Osteocyte (in vitro differentiated cells): ENCODE results near the gene HS3ST2. TPM values are rescaled to one million over a fixed set of nuclear protein-coding genes. Genes with fewer than 3 reads are reported as not detected.

ENCODE experiments used
- DNase-seq: peaks from one replicate; pipeline ENCODE4 v3.0.0; 2021; ENCODE audit warnings: mixed read lengths; ENCODE audit not compliant: unreplicated experiment; ENCODE audit errors: extremely low spot score
- H3K27ac Mint-ChIP-seq: one replicate; pipeline ENCODE4 v1.8.0; 2021; ENCODE audit warnings: mild to moderate bottlenecking, mixed read lengths; ENCODE audit not compliant: unreplicated experiment
- H3K27me3 Mint-ChIP-seq: one replicate; pipeline ENCODE4 v1.8.0; 2021; ENCODE audit warnings: mixed read lengths; ENCODE audit not compliant: unreplicated experiment
- H3K36me3 Mint-ChIP-seq: one replicate; pipeline ENCODE4 v1.8.0; 2021; ENCODE audit warnings: mixed read lengths; ENCODE audit not compliant: unreplicated experiment
- H3K4me1 Mint-ChIP-seq: one replicate; pipeline ENCODE4 v1.8.0; 2021; ENCODE audit warnings: mixed read lengths; ENCODE audit not compliant: unreplicated experiment
- H3K4me3 Mint-ChIP-seq: one replicate; pipeline ENCODE4 v1.8.0; 2021; ENCODE audit warnings: mild to moderate bottlenecking, moderate library complexity, mixed read lengths; ENCODE audit not compliant: unreplicated experiment
- H3K9me3 Mint-ChIP-seq: one replicate; pipeline ENCODE4 v1.8.0; 2021; ENCODE audit warnings: mixed read lengths; ENCODE audit not compliant: unreplicated experiment
- CTCF ChIP-seq: fragments of 200-600 bp; sonication (generic); IDR thresholded peaks from 2 replicates; pipeline ENCODE4 v1.5.0; 2021; ENCODE audit warnings: antibody characterized with exemption, mild to moderate bottlenecking, moderate library complexity
- total RNA-seq: library from RNA; stranded (reverse); gene quantifications from 2 replicates; pipeline ENCODE4 v1.2.1, GENCODE V29; 2021

HS3ST2 gene
- total RNA-seq, 1 donor from 2014 or later = not detected

- Mint-ChIP-seq H3K27ac (no peak overlapping the region), H3K4me3 (no peak overlapping the region), H3K9me3 (no peaks in the 10 kb centered on the region), H3K27me3 (no peaks in the 10 kb centered on the region), H3K4me1 (no peaks in the 10 kb centered on the region), H3K36me3 (no peaks in the 10 kb centered on the region)
- DNase-seq = no peak
- TF ChIP-seq CTCF = no peak
Observed at GRCh38 chr16:22926105-22926751, 112.3 kb downstream of the HS3ST2 start.

DNA sequence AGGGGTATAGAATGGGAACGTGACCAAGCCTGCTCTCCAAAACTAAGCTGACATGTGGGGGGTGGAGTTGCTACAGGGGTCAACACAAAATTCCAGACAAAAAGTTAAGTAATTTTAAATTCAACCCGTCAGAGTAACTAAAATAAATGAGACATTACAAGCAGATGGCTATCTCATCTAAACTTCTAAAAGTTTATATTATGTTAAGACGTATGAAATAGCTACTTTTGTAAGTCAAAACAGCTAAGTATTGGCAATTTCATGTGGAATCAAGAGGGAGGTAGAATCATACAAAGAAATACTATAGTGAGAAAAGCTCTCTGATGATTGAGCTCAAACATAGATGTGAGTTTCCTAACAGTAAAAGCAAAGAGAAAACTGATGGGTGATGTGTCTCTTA, 113.3 kb downstream of the HS3ST2 start:
- DNase-seq = no peak
- H3K4me1 Mint-ChIP-seq = no peaks in the 10 kb centered on the region
- no peaks in the 10 kb centered on the region for H3K36me3 Mint-ChIP-seq
- H3K4me3 Mint-ChIP-seq = no peak overlapping the region
- no peak overlapping the region for H3K27ac Mint-ChIP-seq
- no peaks in the 10 kb centered on the region for H3K9me3 Mint-ChIP-seq
- H3K27me3 Mint-ChIP-seq = no peaks in the 10 kb centered on the region
- no peak for TF ChIP-seq CTCF

- H3K9me3 Mint-ChIP-seq = no peaks in the 10 kb centered on the region
- no peak for TF ChIP-seq CTCF
- no peak for DNase-seq
- no peak overlapping the region for H3K27ac Mint-ChIP-seq
- no peak overlapping the region for H3K4me3 Mint-ChIP-seq
- no peaks in the 10 kb centered on the region for H3K4me1 Mint-ChIP-seq
- no peaks in the 10 kb centered on the region for H3K36me3 Mint-ChIP-seq
- H3K27me3 Mint-ChIP-seq = no peaks in the 10 kb centered on the region
Observed at GRCh38 chr16:22928882-22929435, 115.0 kb downstream of the HS3ST2 start.

- TF ChIP-seq CTCF = no peak
- Mint-ChIP-seq H3K4me3 (no peak overlapping the region), H3K27ac (no peak overlapping the region), H3K4me1 (no peaks in the 10 kb centered on the region), H3K36me3 (no peaks in the 10 kb centered on the region), H3K27me3 (no peaks in the 10 kb centered on the region), H3K9me3 (no peaks in the 10 kb centered on the region)
- no peak for DNase-seq
Observed at GRCh38 chr16:22929461-22929860, 115.5 kb downstream of the HS3ST2 start.

DNA sequence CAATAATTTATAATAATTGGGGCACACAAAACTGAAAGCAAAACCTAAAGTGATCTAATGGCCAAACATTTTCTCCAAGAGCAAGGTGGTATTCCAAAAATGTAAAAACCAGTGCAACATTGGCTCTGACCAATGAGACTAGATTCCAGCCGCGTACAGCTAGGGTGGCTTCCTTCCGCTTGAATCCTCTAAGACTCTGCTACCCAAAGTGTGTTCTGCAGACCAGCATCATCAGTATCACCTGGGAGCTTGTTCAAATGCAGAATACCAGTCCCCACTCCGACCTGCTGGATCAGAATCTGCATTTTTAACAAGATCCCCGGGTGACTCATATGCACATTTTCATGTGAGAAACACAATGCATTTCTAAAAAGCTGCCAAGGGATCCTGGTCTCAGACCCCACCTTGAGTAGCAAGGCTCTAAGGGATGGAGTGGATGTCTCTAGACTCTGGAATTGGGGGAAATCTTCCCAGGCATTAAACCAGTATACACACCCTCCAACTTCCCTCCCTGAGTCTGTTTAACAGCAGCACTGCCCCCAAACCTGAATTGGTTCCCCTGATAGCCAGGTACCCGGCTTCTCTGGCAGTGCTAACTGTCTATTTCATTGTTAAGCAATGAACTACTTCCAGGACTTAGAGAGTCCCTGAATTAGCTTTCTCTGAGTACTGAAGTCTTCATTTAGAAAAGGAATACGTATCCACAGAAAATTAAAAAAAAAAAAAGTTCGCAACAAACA, 118.2 kb downstream of the HS3ST2 start:
- Mint-ChIP-seq H3K36me3 (no peaks in the 10 kb centered on the region), H3K27ac (no peak overlapping the region), H3K9me3 (no peaks in the 10 kb centered on the region), H3K4me1 (no peaks in the 10 kb centered on the region), H3K4me3 (no peak overlapping the region), H3K27me3 (no peaks in the 10 kb centered on the region)
- DNase-seq = no peak
- TF ChIP-seq CTCF = no peak
